Activated CD4-positive, CD25-positive, alpha-beta regulatory T cell (primary cell): ENCODE data around the gene PECR.

Source experiments
- DNase-seq, 4 experiments: peaks; one replicate each; lab custom pipeline; 2025; lab: John Stamatoyannopoulos, UW

The PECR gene

GRCh38 chr2:216071111-216071851 lies 10.3 kb downstream of the PECR start:
- DNase-seq: no peak

DNA sequence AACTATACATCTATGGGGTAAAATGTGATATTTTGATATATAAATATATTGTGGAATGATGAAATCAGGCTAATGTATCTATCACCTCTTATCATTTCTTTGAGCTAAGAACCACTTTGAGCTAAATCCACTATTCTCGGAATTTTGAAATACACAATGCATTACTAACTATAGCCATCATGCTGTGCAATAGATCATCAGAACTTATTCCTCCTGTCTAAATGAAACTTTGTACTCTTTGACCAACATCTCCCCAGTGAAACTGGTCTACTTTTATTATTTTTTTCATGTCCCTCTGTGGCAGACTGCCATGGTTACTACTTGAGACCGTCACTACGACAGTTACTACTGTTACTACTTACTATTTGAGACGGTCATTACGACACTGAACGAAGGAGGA lies 11.4 kb downstream of the PECR start:
- no peak for DNase-seq

DNA sequence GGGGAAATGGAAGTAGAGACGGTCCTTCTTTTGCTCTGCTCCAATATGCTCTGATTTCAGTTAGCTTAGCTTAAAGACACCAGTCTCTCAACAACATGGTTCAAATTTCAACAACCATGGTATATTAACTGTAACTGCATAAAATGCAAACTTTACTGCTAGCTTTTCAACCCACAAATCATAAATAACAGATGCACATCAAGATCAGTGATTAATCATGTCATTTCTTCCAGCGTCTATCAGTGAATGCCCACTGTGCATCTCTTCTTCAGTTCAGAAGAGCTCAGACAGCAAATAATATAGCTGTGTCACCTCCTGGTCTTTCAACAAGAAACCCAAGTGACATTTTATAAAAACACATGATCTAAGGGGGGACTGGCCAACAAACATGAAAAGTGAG lies 12.6 kb downstream of the PECR start:
- DNase-seq: no peak

DNA sequence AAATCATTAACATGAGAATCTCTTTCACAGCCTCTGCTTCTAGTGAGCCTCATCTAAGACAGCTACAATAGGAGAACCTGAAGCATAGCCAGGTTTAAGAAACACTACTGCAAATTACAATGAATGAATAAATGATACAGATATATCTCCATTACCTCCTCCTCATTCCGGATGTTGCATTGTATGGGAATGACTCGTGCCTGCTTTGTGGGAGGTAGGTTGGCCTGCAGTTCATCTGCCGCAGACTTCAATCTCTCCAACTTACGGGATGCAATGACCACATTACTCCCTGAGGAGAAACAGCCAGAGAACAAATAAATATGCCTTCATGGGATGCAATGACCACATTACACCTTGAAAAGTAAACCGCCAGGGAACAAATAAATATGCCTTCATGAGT lies 15.4 kb downstream of the PECR start:
- DNase-seq: no peak

DNA sequence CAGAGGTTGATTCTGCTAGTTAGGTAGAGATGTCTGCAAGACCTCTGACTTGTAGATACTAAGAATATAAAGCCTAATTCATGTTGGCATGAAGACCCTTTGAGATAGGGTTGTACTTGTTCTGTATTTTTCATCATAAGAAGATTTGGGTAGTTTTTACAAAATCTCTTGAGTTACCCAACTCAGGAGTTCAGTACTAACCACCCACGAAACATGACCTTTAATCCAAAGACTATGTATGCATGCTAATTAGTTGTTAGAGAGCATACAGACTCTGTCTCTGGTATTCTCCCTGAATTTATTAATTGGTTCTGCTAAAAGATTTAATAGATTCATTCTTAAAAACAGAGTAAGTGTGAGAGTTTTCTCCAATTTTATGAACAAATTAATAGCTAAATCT lies 16.9 kb downstream of the PECR start:
- DNase-seq: no peak

DNA sequence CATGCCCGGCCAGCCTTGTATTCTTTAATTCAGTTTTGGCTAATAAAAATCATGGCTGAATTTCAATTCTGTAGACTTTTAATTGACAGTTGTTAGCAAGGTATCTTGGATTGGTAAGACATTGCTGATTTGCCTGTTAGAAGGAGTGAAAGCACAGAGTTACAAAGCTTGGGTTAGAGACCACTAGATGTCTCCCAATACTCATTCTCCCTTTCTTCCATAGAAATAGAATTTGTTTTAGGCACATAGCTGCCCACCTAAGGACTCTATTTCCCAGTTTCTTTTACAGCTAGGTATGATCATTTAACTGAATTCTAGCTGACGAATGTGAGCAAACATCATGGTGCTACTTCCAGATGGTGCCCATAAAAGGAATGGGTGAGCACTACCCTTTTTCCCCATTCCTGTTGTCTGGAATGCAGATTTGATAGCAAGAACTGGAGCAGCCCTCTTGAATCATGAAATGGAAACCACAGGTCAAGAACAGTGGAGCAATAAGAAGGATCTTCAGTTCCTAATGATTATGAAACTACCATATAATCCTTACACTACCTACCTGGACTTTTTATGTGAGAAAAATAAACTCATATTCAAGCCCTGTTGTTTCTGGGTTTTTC lies 17.5 kb downstream of the PECR start:
- DNase-seq: no peak

DNA sequence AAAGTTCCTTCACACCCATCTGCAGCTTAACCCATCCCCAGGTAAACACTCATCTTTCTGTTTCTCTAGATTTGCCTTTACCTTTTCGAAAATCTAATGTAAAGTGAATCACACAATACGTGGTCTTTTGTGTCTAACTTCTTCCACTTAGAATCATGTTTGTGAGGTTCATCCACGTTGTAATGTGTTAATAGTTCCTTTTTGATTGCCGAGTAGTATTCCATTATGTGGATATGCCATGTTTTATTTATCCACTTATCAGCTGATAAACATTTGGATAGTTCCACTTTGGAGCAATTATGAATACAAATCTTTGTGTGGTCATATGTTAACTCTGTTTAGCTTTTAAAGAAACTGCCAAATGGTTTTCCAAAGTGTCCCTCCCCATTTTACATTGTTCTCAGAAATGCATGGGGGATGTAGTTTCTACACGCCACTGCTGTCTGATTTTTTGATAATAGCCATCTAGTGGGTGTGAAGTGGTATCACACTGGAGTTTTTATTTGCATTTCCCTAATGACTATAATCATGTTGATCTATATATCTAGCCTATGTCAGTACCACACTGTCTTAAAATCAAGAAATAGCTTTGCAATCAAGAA lies 22.3 kb downstream of the PECR start:
- no peak for DNase-seq

GRCh38 chr2:216057688-216058193 lies 23.9 kb downstream of the PECR start:
- peak; percentile 5 to 37 (median 22) for DNase-seq

DNA sequence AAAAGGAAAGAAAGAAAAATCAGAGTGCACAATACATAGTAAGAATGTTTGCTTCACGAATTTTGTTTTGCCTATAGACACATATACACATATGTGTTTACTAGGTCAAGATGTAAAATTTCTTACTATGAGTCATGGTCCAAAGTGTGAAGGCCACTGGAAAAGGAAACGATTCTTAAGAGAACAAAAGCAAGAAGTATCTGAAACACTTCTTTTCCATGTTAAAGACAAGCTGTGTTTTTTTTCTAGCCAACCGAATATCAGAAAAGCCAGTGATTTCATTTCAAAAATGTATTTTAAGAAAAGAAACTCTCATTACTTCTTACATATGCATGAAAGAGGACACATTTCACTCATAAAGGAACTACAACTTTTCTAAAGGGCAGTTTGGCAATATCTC lies 24.9 kb downstream of the PECR start:
- no peak for DNase-seq

GRCh38 chr2:216055680-216056079 lies 25.9 kb downstream of the PECR start:
- DNase-seq: no peak

DNA sequence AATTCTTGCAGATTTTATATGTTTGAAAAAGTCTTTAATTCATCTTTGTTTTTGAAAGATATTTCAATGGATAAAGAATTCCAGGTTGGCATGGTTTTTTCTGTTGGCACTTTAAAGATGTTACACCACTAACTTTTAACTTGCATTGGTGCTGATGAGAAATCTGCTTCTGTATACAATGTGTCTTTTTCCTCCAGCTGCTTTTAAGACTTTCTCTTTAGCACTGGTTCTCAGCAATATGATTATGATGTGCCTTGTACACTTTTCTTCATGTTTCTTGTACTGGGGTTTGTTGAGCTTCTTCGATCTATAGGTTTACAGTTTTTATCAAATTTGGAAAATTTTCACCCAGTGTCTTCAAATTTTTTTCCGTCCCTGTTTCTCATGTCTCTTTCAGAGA lies 29.2 kb downstream of the PECR start:
- no peak for DNase-seq

- no peak for DNase-seq
Measured at GRCh38 chr2:216051350-216051749, 30.3 kb downstream of the PECR start.

GRCh38 chr2:216049452-216049851 lies 32.2 kb downstream of the PECR start:
- DNase-seq: no peak

DNA sequence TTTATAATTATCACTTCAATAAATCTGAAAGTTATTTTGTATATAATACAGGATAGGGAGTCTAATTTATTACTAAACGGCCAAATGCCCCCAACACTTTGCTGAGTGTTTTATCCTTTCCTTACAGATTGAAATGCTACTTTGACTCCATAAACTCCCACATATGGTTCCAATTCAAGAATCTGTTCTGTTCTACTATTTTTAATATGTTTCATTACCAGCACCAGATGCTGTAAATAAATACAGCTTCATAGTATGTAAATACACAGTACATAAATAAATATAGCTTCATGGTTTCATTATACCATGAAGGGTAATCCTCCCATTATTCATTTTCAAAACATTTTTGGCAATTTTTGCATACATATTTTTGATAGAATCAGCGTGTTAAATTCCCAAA lies 34.2 kb downstream of the PECR start:
- no peak for DNase-seq

DNA sequence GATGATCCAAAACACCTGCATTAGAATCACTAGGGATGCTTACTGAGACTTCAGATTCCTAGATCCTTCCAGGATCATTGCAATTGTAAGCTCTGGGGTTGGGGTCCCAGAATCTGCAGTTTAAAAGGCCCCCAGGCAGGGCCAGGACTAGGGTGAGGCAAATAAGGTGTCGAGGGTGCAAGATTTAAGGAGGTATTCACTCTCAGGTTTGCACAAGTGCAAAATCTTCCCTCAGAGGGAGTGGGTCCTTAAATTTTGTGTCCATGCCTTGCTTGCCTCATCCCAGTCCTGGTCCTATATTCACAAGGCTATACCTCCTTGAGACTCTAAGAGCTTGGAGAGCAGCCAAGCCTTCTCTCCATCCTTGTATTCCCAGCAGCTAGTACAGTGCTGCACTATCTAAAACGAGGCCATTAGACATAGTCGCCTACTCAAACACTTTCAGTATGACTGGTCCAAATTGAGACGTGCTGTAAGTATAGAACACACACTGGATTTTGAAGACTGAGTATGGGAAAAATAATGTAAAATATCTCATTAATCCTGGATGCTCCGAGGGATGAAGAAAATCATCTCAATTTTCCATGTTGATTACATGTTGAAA lies 36.6 kb downstream of the PECR start:
- DNase-seq: no peak

DNA sequence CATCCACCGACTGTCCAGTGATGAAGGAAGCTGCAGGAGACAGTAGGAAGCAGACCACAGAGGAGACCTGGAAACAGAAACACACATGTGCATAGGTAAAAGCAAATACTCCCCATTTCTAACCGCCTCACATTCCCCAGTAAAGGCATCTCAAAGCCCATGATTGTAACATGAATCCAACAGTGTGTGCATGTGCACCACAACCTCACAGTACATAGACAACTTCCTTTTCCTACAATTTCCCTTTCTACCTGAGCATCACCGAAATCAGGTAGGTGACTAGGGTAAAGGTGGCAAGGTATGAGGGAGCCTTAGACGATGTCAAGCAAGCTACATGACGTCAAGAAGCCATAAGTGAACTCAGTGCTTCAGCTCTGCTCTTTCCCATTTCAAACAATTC lies 37.7 kb downstream of the PECR start:
- no peak for DNase-seq

GRCh38 chr2:216041438-216041837 lies 40.2 kb downstream of the PECR start:
- DNase-seq: no peak

- DNase-seq: no peak
Measured at GRCh38 chr2:216039918-216040317, 41.7 kb downstream of the PECR start.

- peak; percentile 53 to 79 (median 62) for DNase-seq
Measured at GRCh38 chr2:216034065-216034464, 47.5 kb downstream of the PECR start.

GRCh38 chr2:216033403-216033802 lies 48.2 kb downstream of the PECR start:
- DNase-seq: no peak

- no peak for DNase-seq
Measured at GRCh38 chr2:216031960-216032689, 49.5 kb downstream of the PECR start.

DNA sequence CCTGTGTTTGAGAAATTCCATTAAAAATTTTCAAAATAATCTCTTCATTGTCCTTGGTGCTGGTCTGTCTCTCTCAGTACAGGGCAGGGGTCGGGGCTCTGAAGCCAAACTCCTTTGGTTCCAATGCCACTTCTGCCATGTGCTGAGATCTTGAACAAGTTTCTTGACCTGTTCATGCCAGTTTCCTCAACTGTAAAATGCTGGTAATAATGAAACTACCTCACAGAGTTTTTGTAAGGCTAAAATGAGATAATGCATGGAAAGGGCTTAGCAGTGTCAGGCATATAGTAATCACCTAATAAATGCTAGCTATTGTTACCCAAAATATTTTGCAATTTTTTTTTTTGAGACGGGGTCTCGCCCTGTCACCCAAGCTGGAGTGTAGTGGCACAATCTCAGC lies 51.4 kb downstream of the PECR start:
- DNase-seq: no peak
